ENCODE measurements around the gene CORO2A.

CORO2A gene

DNA sequence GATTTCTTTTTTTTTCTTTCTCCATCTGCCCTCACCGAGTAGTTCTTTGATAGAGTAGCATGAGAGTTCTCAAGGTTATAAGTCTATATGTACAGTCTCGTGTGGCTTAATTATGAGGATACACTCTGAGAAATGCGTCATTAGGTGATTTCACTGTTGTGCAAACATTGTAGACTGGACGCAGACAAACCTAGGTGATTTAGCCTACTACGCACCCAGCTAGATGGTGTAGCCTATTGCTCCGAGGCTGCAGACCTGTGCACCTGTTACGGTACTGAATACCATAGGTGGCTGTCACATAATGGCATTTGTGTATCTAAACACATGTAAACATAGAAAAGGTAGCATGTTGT is 26.9 kb upstream of the CORO2A start:
- DNase-seq: no peak

DNA sequence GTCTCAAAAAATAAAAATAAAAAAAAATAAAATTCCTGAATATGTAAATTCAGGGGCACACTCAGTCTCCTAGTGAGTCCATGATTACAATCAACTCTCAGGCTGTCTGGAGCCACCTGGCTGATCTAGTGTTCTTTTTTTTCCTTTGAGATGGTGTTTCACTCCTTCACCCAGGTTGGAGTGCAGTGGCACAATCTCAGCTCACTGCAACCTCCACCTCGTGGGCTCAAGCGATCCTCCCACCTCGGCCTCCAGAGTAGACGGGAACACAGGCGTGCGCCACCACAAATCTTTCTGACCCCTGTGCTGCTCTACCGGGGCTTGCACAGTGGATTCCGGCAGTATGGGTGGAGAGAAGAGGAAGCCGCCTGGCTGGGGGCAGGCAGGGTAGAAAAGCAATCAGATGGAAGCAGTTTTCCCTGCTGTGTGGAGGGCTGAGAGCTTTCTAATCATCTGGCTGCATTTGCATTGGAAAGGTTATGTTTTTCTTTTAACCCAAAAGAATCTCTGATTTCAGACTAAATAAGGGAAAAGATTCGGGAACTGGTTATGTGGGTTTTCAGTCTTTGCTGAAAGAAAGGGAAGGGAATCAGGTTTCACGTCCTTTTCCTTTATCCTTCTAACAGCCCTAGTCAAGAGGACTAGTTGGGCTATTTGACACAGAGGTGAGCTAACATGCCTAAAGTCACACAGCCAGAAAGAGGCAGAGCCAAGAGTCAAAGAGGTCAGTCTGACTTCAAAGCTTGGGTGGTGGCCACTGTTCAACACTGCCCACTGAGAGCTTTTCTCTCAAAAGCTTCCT is 26.3 kb upstream of the CORO2A start:
- DNase-seq: no peak

DNA sequence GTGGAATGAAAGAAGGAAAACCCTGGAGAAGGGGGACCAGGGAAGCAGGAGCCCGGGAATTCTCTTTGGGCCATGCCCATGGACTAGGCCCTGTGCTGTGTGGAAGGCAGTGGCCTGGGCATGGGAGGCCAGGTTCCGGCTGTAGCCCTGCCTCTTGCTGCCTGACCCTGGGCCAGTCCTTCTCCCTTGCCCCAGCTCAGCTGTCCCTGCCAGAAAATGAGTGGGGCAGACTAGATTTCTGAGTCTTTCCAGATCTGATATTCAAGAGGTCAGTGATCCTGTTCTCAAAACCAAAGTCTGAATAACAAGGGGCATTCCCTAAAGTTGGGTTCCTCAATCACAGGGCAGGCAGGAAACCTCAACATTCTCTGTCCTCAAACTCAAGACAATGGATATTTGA is 24.8 kb upstream of the CORO2A start:
- DNase-seq: no peak

DNA sequence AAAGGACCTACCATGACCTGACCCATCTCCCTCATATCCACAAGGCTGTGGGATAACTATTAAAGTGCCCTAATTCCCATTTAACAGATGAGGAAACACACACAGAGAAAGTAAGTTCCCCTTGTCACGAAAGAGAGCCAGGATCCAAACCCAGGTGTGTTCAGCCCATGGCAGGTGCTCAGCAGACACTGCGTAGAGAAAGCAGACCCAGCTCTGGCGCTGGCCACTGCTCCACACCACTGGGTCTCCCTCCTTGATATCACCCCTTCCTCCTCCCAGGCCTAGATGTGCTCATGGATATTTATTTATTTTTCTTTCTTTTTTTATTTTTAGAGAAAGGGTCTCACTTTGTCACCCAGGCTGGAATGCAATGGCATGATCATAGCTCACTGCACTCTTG is 24.0 kb upstream of the CORO2A start:
- DNase-seq: no peak

DNA sequence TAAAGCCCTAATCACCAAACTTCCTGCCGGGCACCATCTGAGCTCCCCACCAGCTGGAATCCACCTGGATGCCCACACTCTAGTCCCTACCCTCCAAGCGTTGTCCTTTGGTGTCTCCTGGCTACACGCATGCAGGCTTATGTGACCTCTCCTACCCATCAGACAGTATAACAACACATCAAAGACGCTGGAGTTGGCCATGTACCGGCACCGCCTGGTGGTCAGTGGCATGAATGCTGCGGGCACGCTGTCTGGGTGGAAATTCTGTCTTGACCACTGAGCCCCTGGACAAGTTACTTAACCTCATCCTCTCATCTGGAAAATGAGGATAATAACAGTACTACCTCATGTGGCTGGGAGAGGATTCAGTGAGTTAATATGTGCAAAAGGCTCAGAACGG is 23.4 kb upstream of the CORO2A start:
- peak; percentile 41 for DNase-seq

DNA sequence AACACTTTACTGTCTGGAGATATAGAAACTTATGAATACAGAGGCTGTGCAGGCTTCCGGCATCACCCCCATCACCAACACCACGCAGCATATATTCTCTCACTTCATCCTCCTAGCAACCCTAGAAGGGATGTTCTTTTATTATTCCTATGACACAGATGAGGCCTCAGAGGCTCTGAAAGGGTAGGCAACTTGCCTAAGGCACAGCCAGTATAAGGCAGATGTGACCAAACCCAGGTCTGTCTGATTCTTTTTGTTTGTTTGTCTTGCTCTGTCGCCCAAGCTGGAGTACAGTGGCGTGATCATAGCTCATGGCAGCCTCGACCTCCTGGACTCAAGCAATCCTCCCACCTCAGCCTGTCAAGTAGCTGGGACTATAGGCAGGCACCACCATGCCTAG is 22.8 kb upstream of the CORO2A start:
- no peak for DNase-seq

DNA sequence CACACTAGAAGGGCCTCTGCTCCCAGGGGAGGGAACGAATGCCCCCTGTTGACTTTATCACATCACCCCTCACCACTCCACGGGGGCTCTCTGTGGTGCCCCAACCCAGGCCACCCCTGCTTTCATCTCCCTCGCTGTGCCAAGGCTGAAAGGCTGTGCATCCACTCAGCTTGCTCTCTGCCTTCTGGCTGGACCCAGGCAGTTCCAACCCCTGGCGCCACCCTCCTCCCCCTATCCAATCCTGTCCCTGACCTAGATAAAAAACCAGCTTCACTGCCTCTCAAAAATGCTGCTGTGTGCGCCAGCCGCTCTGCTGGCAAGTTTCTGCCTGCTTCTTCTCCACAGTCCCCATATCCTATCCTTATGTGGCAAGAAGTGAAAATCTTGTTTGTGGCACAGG is 22.4 kb upstream of the CORO2A start:
- no peak for DNase-seq

DNA sequence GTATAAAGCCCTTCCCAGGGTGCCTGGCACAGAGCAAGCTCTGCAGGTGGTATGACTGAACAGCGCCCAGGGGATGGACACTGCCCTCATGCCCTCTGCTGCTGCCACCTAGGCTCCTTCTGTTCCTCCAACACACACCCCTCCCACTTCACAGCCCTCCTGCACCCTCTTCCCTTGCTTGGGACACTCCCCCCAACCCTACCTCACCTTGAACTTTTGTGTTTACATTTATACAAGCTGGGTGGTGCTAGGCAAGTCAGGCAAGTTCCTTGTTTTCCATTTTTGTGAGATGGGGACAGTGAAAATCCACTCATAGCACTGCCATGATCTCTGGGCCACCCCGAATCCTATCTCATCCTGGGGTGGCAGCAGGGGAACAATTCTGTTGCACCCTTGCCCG is 18.8 kb upstream of the CORO2A start:
- no peak for DNase-seq

DNA sequence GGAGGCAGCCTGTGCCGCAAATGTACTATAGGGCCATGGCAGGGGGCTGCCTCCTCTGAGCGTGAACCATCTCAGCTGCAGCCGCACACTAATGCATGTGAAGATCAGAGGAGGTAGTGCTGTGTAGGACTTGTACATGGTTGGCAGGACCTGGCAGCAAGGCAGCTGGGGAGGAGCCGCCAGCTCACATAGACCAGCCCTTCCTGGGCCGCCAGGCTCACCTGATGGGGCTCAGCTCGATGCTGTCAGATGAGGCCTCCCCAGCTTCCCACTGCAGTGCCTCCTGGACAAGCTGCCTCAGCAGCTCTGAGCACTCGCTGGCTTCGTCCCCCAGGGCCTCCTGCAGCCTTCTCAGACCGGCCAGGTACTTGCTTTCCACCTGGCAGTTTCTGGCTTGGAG is 18.0 kb upstream of the CORO2A start:
- DNase-seq: no peak

DNA sequence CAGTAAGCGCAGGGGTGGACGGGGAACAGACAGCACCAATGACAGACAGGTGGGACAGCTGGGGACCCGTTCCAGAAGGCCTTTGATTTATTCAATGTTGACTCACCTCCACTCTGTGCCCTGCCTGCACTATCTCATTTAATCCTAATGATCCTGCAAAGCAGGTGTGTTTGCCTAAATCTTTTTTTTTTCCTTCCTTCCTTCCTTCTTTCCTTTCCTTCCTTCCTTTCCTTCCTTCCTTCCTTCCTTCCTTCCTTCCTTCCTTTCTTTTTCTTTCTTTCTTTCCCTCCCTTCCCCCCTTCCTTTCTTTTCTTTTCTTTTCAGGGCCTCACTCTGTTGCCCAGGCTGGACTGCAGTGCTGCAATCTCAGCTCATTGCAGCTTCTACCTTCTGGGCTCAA is 17.1 kb upstream of the CORO2A start:
- no peak for DNase-seq

DNA sequence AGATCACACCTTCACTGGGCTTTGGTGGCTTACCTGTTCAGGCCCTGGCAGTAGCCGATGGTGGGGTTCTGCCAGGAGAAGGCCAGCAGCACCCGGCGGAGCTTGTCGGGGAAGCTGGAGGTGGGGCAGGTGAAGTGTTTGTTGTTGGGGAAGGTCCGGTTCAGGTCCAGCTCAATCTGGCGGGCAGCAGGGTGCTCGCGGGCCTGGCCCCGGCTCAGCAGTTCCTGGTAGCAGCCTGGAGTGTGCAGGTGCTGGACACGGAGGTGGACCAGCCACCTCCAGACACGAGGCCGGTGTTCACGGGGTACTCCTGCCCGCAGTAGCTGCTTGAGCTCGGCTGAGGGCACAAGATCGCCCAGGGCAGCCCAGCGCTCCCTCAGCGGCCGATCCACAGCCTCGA is 16.2 kb upstream of the CORO2A start:
- no peak for DNase-seq

DNA sequence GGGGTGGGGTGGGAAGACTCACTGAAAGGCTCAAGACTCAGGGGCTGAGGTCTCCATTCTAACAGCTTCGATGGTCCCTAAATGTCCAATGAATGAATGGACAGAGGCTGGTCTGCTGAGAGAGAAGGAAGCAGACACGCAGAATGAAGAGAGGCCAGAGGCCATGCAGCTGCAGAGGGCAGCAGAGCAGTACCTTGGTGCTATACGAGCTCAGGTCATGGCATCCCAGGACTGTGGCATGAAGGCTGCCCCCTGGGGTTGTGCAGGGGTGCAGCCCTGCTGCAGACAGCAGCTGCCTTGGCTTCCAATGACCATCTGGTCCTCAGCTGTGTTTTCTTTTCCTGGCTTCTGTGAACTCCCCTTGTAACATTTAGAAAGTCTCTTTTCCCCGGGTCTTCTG is 15.2 kb upstream of the CORO2A start:
- no peak for DNase-seq

DNA sequence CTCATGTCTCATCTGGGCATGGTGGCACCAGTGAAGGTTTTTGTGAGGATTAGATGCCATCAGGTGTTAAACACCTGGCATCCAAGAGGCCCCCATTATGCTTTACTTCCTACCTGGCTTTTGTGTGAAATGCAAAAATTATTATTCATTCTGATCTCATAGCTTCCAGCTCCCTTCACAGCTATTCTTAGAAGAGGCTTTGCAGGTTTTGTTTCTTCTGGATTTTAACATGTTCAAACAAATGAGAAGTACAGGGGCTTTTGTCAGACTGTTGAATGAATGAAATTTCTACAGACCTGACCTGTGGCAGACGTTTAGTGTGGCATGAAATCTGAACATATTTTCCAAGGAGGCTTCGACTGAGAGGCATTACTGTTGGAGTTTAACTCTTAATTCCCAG is 14.3 kb upstream of the CORO2A start:
- DNase-seq: no peak

DNA sequence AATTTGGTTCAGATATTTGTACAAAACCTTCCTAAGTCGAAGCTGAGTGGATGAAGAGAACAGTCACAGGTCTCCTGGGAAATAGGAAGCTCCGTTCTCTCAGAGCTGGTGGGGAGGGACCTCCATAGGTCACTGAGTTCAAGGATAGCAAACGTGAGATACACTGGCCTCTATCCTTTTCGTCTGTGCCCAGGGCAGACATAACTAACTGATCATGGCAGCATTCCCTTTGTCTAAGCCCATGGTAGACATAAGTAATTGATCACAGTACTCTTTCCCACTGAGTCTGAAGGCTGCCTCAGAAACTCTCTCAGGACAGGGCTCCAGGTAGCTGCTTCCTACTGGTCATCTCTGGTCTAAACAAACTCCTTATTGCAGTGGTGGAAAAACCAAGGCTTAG is 12.3 kb upstream of the CORO2A start:
- no peak for DNase-seq

DNA sequence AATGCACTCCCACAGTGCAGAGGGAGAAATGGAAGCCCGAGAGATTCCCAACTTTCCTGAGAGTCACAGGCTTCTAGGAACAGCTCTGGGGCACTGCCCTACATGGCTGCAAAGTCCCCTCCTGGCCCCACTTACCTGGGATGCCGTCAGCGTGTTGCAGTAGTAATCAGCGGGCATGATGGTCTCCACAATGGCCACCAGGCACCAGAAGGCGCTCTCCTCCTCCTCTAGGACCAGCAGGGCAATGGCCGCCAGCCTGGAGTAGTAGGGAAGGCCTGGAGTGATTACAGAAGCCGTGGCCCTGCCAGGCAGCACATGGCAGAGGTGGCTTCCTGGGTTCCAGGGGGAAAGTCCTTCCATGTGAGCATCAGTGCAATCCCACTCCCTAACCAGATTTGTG is 10.7 kb upstream of the CORO2A start:
- DNase-seq: no peak

DNA sequence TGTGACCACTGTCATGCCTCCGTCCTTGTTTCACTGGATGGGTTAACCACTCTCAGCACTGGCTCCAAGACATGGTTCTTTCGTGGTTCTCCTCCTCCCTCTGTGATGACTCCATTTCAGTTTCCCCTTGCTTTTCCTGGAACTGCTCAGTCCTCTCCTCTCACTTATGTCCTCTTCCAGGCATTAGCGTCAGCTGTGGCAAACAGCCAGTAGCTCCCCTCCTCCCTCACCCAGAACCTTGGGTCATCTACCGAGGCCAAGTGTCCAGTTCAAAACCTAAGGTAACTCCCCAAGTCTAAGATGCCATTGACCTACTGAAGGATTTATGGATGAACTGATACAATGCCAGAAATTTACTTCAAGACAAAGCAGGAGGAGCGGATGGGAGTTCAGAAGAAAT is 9.8 kb upstream of the CORO2A start:
- DNase-seq: no peak

DNA sequence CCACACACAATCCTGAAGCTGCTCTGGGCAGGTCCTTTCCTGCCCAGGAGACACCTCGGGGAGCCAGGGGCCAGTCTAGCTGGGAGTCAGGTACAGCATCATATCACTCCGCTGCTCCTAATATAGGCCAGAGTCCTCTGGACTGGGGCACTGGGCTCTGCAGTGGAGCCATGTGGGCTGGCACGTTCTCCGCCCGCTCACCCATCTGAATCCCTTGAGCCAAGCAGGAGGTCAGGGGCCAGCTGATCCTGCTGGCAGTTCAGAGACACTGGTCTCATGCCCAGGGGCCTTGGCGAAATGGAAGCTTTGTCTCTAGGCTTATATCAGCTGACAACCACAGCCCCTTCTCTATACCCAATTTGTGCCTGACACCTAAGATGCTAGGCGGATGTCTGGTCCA is 9.3 kb upstream of the CORO2A start:
- no peak for DNase-seq

DNA sequence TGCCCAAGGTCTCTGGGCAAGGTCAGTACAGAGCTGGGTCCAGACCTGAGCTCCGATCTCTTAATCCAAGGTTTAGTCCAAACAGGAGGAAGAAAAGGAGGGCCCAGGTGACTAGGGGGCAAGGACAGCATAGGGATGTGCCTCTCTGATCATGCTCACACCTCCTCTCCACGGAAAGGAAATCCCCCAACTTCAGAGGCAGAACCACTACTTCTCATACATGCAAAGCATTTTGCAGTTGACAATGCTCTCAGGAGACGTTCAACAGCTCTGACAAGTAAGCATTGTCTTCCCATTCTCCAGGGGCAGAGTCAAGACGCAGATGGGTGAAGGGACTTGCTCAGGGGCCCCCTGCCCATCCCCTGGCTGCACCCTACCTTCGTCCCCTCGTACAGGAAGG is 8.7 kb upstream of the CORO2A start:
- no peak for DNase-seq

DNA sequence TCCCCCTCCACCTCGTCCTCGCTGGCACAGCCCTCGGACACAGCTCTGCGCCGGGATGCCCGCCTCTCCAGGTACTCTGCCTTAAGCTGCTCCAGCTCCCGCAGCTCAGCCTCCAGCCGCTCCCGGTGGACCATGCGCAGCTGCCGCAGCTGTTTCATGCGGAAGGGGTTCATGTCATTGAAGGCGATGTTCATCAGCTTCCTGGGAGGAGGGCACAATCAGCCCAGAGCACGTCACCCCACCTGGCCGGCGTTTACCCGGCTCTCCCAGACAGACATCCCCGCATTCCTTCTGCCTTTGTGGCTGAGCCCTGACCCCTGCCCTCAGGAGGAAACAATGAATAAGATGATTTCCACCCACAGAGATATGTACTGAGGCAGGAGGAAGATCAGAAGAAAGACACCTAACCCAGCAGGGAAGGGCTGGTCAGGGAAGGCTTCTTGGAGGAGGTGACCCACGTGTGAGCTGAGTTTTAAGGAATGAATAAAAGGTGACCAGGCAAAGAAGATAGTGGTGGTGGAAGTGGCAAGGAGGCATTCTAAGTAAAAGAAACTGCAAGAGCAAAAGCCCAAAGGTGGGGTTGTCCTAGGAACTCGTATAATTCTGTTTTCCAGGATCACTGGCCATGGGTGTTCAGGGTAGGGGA is 7.1 kb upstream of the CORO2A start:
- no peak for DNase-seq

DNA sequence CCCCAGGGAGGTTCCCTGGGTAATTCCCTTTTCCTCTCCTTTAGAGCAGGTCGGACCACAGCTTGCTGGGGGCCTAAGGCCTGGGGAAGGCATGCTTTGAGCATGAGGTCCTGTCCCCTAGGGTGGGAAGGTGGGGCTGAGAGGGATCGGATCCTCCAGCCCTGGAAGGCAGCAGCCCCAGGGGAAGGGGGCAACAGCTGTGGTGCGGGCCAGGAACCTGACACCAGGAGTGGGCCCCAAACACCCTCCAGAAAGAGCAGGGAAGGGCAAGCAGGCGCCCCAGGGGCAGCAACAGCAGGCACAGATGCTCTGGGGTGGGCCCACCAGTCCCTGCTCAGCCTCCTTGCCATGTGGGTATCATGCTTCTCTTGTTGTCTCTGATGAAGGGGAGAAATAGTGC is 3.2 kb upstream of the CORO2A start:
- DNase-seq: peak; percentile 40

DNA sequence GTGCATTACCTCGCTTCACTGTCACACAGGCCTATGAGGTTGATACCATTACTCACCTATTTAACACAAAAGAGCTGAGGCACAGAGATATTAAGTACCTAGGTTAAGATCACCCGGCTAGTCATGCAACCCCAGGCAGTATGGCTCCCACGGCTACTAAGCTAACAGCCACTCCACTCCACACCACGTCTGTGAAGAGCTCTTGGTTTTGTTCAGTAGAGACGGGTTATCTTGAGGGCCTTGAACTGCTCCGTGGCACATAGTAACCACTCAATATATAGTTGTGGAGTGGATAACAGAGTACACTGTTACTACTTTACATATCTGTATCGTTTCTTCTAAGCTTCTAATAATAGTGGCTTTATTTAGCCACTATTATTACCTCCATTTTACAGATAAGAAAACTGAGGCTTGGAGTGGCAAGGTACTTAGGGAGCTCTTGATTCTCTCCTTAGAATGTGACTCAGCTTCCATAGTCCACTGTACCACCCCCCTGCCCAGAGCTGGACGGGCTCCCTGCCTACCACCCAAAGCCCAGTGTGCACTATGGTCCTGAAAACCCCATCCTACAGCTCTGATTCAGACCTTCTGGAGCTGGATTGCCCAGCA is 1.0 kb upstream of the CORO2A start:
- DNase-seq: no peak

DNA sequence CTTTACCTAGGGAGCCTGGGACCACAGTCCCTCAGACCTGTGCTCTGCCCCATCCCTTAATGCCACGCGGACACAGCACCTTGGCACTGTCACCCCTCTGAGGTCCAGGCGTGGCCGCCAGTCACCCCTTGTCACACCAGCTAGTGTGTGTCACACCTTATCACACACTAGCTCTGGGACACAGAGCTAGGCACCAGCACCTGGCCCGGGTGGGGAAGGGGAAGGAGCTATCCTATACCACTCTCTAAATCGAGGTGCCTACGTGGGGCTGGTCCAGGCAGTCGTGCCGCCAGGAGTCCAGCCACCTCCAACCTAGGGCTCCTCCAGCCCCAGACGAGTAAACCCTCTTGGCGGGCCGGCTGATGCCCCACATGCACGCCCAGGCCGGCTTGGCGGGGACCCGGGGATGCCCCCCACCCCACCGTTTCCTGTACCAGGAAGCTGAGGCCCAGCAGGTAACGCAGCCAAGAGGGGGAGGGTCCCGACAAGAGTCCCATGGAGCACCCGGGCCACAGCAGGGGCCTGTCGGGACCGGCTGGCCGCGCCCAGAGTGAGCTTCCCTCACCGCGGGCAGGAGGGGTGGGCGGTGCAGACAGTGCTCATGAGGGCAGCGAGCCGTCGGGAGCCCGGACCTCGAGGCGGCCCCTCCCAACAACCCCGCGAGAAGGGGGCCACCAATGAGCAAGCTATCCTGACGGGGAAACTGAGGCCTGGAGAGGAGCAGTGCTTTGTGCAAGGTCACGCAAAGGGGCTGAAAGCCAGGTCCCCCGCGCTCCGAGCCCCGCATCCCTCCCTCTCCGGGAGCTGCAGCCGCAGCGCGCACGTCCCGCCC is 550 bp downstream of the CORO2A start:
- peak; percentile 63 for DNase-seq

DNA sequence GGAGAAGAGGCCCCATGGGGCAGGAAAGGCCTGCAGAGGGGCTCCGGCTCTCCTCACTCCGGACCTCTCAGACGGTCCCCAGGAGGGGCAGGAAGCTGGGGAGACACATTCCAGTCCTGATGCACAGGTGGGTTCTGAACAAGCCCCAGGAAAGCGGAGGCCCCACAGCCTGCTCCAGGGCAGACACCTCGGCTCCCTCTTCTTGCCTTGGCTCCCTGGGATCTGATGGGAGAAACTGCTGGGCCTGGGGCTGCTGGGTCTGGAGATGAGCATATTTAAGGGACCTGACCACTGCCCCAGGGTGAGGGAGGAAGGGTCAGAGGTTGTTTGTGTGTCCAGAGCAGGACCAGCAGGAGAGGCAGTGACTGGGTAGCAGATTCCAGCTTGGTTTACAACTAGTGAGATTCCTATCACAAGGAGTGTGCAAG is 1.2 kb downstream of the CORO2A start:
- DNase-seq: no peak

DNA sequence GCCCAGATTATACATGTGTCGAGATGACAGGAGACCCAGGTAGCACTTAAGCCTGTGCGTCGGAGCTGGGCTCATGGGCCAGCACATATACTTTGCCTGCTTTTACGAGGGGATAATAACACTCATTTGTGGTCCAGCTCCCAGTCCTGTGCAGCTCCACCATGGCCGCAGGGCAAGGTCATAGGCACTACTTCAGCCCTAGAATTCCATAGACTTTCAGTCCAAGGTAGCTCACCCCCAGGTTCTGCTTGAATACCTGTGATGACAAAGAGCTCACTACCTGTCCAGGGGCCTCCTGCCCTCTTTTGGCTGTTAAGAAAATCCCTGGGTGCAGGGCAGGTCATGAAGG is 1.7 kb downstream of the CORO2A start:
- DNase-seq: peak; percentile 20
